Fibroblast of lung (primary cell): ENCODE data around the gene PRKAG2. TPM values are rescaled to one million over a fixed set of nuclear protein-coding genes. Genes with fewer than 3 reads are reported as not detected.

Source experiments
- DNase-seq, 2 donors: peaks; one replicate each; pipeline versions ENCODE4 v3.0.0 to v3.0.0-alpha.2; 2010; ENCODE audit warnings: low read depth in 2 of 2
- H2AFZ ChIP-seq: 2 replicates; pipeline ENCODE4 v1.5.1; 2012; ENCODE audit warnings: low read length, control low read depth, inconsistent platforms
- H3K27ac ChIP-seq: 2 replicates; pipeline ENCODE4 v1.5.1; 2011; ENCODE audit warnings: low read length, control low read depth; ENCODE audit not compliant: insufficient read depth
- H3K27me3 ChIP-seq: 2 replicates; pipeline ENCODE4 v1.5.1; 2011; ENCODE audit warnings: mild to moderate bottlenecking, low read length; ENCODE audit not compliant: control insufficient read depth, insufficient read depth
- H3K36me3 ChIP-seq: 2 replicates; pipeline ENCODE4 v1.5.1; 2011; ENCODE audit warnings: low read length; ENCODE audit not compliant: control insufficient read depth, insufficient read depth
- H3K4me1 ChIP-seq: 2 replicates; pipeline ENCODE4 v1.5.1; 2011; ENCODE audit warnings: low read length; ENCODE audit not compliant: control insufficient read depth, insufficient read depth; ENCODE audit errors: extremely low read depth
- H3K4me2 ChIP-seq: 2 replicates; pipeline ENCODE4 v1.5.1; 2011; ENCODE audit warnings: low read length, control low read depth; ENCODE audit not compliant: insufficient read depth; ENCODE audit errors: extremely low read depth
- H3K4me3 ChIP-seq, 4 experiments: fragments of 200-600 bp in 1 of 4; sonication (generic) in 1 of 4; replicated peaks in 1 of 4; 2 replicates each; pipeline ENCODE4 v1.5.1; 2011 to 2016; ENCODE audit warnings: low read length in 4 of 4, low read depth in 3 of 4, mild to moderate bottlenecking in 3 of 4, control low read depth in 2 of 4, inconsistent platforms in 1 of 4, mixed read lengths in 1 of 4; ENCODE audit not compliant: insufficient read depth in 1 of 4; ENCODE audit errors: control extremely low read depth in 1 of 4
- H3K79me2 ChIP-seq: 2 replicates; pipeline ENCODE4 v1.5.1; 2012; ENCODE audit warnings: mild to moderate bottlenecking, low read length, inconsistent platforms; ENCODE audit not compliant: control insufficient read depth, insufficient read depth
- H3K9ac ChIP-seq: 2 replicates; pipeline ENCODE4 v1.5.1; 2011; ENCODE audit warnings: mild to moderate bottlenecking, low read length, control low read depth; ENCODE audit not compliant: insufficient read depth
- H3K9me3 ChIP-seq: 2 replicates; pipeline ENCODE4 v1.5.1; 2012; ENCODE audit warnings: low read depth, low read length; ENCODE audit not compliant: control insufficient read depth, insufficient read depth
- H4K20me1 ChIP-seq: 2 replicates; pipeline ENCODE4 v1.5.1; 2011; ENCODE audit warnings: low read length; ENCODE audit not compliant: control insufficient read depth, insufficient read depth; ENCODE audit errors: extremely low read depth
- EZH2 ChIP-seq: IDR thresholded peaks from 2 replicates; pipeline ENCODE4 v1.5.1; 2012; ENCODE audit warnings: low read length, control low read depth, mild to moderate bottlenecking; ENCODE audit errors: missing control alignments
- polyA plus RNA-seq, 2 donors: library from polyadenylated mRNA; depleted of rRNA in 1 of 2; stranded (reverse) in 1 of 2; unstranded in 1 of 2; fragments of >200 nt; gene quantifications; 2 replicates each; pipeline ENCODE4 v1.2.1, GENCODE V29; 2011 to 2012; ENCODE audit warnings: missing spikeins in 1 of 2
- total RNA-seq: library from RNA; depleted of rRNA; stranded (reverse); fragments of >200 nt; gene quantifications from 2 replicates; pipeline ENCODE4 v1.2.1, GENCODE V29; 2014
- TF ChIP-seq, protein P1 (sequence below), 2 donors: IDR thresholded peaks in 1 of 2; conservative IDR thresholded peaks in 1 of 2; 1 replicate in 1 of 2; 2 replicates in 1 of 2; pipeline ENCODE4 v1.5.1; 2011 to 2012; ENCODE audit warnings: low read length in 2 of 2, control low read depth in 1 of 2, inconsistent platforms in 1 of 2, low read depth in 1 of 2, mild to moderate bottlenecking in 1 of 2

Gene PRKAG2
- total and polyA plus RNA-seq, 2 donors (not counting 1 experiment from before 2014, with no cell fraction given) = 11.9 to 56.7 TPM

DNA sequence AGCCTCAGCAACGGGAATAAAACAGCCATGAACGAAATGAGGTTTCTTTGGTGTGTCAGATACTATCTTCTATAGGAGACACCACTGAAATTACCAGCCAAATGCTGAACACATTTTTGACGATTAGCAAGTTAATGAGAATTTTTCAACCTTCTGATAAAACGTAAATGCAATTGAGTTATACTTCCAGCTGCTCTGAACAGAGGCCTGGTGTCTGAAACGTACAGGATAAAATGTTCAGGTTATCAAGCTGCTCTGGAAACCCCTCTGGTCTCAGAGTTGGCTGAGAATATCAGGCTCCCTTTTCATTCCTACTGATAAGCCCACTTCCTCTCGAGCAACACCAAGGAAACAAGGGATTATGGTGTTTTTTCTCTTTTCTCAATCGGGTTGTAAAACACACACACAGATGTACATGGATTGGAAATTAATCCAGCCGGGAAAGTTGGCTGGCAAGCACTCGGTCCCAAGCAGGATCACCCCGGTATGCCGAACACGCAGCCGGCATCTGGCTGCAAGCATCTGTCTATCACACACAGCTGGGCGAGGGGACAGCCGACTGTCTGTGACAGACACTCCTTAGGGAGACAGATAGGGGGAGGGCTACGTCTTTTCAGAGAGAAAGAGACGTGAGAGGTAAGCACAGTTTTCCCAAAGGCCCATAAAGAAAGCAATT, 171.8 kb downstream of the PRKAG2 start:
- H3K4me3 ChIP-seq = no peak overlapping the region
- H3K27ac ChIP-seq = no peak overlapping the region
- no peaks in the 10 kb centered on the region for H4K20me1 ChIP-seq
- no peak overlapping the region for H2AFZ ChIP-seq
- no peaks in the 10 kb centered on the region for H3K9me3 ChIP-seq
- no peak for TF ChIP-seq EZH2
- TF ChIP-seq, protein P1, sequence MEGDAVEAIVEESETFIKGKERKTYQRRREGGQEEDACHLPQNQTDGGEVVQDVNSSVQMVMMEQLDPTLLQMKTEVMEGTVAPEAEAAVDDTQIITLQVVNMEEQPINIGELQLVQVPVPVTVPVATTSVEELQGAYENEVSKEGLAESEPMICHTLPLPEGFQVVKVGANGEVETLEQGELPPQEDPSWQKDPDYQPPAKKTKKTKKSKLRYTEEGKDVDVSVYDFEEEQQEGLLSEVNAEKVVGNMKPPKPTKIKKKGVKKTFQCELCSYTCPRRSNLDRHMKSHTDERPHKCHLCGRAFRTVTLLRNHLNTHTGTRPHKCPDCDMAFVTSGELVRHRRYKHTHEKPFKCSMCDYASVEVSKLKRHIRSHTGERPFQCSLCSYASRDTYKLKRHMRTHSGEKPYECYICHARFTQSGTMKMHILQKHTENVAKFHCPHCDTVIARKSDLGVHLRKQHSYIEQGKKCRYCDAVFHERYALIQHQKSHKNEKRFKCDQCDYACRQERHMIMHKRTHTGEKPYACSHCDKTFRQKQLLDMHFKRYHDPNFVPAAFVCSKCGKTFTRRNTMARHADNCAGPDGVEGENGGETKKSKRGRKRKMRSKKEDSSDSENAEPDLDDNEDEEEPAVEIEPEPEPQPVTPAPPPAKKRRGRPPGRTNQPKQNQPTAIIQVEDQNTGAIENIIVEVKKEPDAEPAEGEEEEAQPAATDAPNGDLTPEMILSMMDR (conservative IDR thresholded peaks at IDR 0.05 in 1 of 2, IDR thresholded peaks at IDR 0.05 in 1 of 2; ENCODE audit: low read depth in 1 of 2, low read length in 2 of 2) = no peak
- no peak for DNase-seq
- no peak overlapping the region for H3K4me2 ChIP-seq
- H3K27me3 ChIP-seq = no peaks in the 10 kb centered on the region
- no peaks in the 10 kb centered on the region for H3K79me2 ChIP-seq
- H3K4me1 ChIP-seq = peaks cover 6% of the 10 kb centered on the region
- no peak overlapping the region for H3K9ac ChIP-seq
- H3K36me3 ChIP-seq = no peaks in the 10 kb centered on the region

DNA sequence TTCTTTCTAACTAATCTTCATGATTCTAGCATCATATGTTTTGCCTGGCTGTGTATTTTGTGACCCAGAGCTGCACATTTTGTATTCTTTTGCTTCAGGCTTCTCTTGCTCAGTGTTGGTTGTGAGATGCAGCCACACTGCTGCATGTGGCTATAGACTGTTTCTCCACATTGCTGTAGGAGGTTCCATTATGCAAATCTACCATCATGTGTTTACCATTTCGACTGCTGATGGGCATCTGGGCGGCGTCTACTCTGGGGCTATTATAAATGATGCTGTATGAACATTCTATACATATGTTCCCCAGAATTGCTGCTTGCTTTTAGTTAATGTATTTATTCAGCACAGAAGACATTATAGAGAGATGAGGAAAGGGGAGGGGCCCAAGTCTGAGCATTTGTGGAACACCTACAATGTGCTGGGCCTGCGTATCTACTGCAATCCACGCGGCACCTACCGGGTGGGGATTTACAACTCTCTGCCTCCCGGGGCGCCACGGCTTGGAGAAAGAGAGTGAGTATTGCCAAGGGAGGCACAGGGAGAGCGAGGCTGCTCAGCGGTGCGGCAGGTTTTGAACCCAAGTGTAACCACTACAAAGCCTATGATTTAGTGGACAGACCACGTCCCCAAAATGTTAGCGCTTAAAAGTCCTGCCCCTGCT, 172.5 kb downstream of the PRKAG2 start:
- Histone ChIP-seq H3K27ac (no peak overlapping the region), H4K20me1 (no peaks in the 10 kb centered on the region), H3K9ac (no peak overlapping the region), H2AFZ (no peak overlapping the region), H3K9me3 (no peaks in the 10 kb centered on the region), H3K27me3 (no peaks in the 10 kb centered on the region), H3K4me2 (no peak overlapping the region), H3K36me3 (no peaks in the 10 kb centered on the region), H3K4me1 (peaks cover 6% of the 10 kb centered on the region), H3K4me3 (no peak overlapping the region), H3K79me2 (no peaks in the 10 kb centered on the region)
- no peak for TF ChIP-seq EZH2
- TF ChIP-seq, protein P1 (conservative IDR thresholded peaks at IDR 0.05 in 1 of 2, IDR thresholded peaks at IDR 0.05 in 1 of 2; ENCODE audit: low read depth in 1 of 2, low read length in 2 of 2) = no peak
- no peak for DNase-seq

DNA sequence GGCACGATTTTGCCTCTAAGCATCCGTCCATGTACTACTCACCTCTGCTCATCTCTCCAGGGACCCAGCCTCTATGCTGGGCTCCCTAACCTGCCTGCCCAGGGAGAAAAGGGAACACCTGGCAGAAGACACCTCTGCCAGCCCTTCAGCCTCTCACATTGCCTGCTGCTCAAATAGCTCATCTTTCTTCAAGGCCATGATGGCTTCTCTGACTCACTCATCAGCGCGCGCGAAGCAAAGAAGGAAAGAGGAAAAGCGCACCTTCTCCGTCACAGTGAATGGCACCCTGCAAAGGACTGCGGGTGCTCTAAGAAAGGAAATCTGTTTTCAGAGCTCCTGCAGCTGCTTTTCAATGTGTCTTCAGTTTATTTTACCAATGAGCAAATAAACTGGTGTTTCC, 174.0 kb downstream of the PRKAG2 start:
- no peaks in the 10 kb centered on the region for H3K79me2 ChIP-seq
- no peak for DNase-seq
- no peak overlapping the region for H3K4me3 ChIP-seq
- H3K27ac ChIP-seq = no peak overlapping the region
- no peaks in the 10 kb centered on the region for H3K9me3 ChIP-seq
- H4K20me1 ChIP-seq = no peaks in the 10 kb centered on the region
- no peak overlapping the region for H3K9ac ChIP-seq
- no peaks in the 10 kb centered on the region for H3K27me3 ChIP-seq
- H3K36me3 ChIP-seq = no peaks in the 10 kb centered on the region
- H3K4me1 ChIP-seq = peaks cover 6% of the 10 kb centered on the region
- no peak overlapping the region for H2AFZ ChIP-seq
- H3K4me2 ChIP-seq = no peak overlapping the region
- TF ChIP-seq EZH2 = no peak
- TF ChIP-seq, protein P1 (conservative IDR thresholded peaks at IDR 0.05 in 1 of 2, IDR thresholded peaks at IDR 0.05 in 1 of 2; ENCODE audit: low read depth in 1 of 2, low read length in 2 of 2) = no peak
